Vagina (tissue), 2 donors: ENCODE results near the gene ACAD8.

Experiments
- CTCF ChIP-seq, 3 experiments: fragments of 450-650 bp in 2 of 3; fragments of 200-600 bp in 1 of 3; sonication (generic) in 1 of 3; IDR thresholded peaks; one replicate each; pipeline ENCODE4 v1.5.1; 2017 to 2019; ENCODE audit warnings: antibody characterized with exemption in 3 of 3, mild to moderate bottlenecking in 2 of 3, moderate library complexity in 2 of 3
- POLR2A ChIP-seq, 2 donors: fragments of 450-650 bp; IDR thresholded peaks; one replicate each; pipeline ENCODE4 v1.6.1; 2017; ENCODE audit warnings: antibody characterized with exemption in 2 of 2, mild to moderate bottlenecking in 2 of 2, moderate library complexity in 2 of 2
- POLR2AphosphoS5 ChIP-seq, 2 donors: sonication (generic); formaldehyde crosslinking; IDR thresholded peaks; one replicate each; pipeline ENCODE4 v1.9.0; 2017; ENCODE audit warnings: antibody characterized with exemption in 2 of 2, mild to moderate bottlenecking in 2 of 2, low read depth in 1 of 2; ENCODE audit not compliant: insufficient read depth in 1 of 2

GRCh38 chr11:134216816-134217215 lies 36.6 kb upstream of the ACAD8 start:
- TF ChIP-seq POLR2A (IDR thresholded peaks at IDR 0.05) (no peak), CTCF (IDR thresholded peaks at IDR 0.05) (no peak), POLR2AphosphoS5 (IDR thresholded peaks at IDR 0.05; ENCODE audit: insufficient read depth in 1 of 2, low read depth in 1 of 2) (no peak)
